Activated naive CD4-positive, alpha-beta T cell treated with Interleukin-2 at 50 U/mL for 16 hours (primary cell): ENCODE data around the gene RDX.
A peak's percentile ranks its signal among the peaks of the same experiment; 100 is the strongest.
"Not testable (repeated sequence)": the region's sequence is repeated elsewhere in the genome, so short reads cannot be mapped to it uniquely, and the experiment has no call there.

ENCODE experiments used
- DNase-seq: peaks from one replicate; pipeline ENCODE4 v3.0.0-alpha.2; 2020

The RDX gene

DNA sequence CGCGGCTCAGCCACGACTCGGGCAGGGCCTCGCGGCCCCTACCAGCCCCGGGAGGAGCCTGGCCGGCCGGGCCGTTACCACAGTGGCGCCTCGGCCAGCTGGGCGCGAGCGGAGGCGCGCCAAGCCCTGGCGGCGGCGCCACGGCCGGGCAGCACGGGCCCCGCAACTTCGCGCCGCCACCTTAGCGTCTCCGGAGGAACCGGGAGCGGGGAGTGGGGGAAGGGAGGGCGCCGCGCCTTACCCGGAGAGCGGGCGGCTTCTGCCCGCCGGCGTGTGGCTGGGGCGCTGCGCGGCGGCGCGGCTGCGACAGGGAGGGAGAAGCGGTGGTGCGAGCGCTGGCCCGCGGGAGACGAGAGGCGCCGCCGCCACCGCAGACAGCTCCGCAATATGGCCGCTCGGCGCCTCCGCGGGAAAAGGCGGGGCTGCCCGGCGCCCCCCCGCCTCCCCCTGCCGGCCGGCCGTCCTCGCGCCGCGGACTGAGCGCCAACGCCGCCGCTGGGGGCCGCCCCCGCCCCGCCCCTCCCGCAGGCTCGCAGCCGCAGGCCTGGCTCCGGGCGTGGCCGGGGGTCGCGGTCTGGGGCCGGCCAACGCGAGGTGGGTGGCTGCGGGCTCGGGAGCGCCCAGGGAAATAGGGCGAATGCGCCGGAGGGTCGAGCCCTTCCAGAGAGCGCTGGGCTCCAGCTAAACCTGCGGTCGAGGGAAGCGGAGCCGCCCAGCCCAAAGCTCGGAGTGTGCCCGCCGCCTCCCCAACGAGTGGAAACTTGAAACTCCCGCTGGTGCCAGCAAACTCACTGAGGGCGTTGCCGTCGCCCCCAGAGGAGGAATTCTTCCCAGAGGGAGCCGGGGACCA, at the start of gene RDX:
Gene RDX, minus strand, starts transcription at position 389 of the 850 bp plus-strand sequence. CDS start 16,922 bp downstream, outside the sequence.
- DNase-seq: peak; percentile 64

DNA sequence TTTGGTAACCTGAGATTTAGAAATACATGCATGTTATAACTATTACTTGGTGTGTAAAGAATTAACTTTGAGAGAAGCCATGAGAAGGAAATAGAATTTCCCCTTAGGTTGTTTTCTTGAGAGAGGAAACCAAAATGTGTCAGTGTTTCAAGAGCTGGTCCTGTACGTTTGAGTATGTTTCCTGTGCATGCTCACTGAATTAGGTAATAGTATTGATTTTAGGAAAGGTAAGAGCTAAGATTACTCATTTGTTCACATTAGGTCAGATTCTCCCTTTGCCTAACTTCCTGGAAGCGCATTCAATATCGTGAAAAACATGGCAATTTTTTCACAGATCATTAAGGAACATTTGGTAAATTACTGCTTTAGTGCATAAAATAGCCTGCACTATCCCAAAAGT, 49.3 kb upstream of the RDX start:
- no peak for DNase-seq

GRCh38 chr11:110340436-110340835, 44.0 kb upstream of the RDX start:
- DNase-seq: no peak

GRCh38 chr11:110339456-110340250, 43.2 kb upstream of the RDX start:
- DNase-seq: no peak

- DNase-seq: no peak
These were observed 42.3 kb upstream of the RDX start for GRCh38 chr11:110338684-110339083.

GRCh38 chr11:110337570-110338193, 41.3 kb upstream of the RDX start:
- DNase-seq: peak; percentile 62

GRCh38 chr11:110336054-110336453, 39.6 kb upstream of the RDX start:
- DNase-seq: no peak

DNA sequence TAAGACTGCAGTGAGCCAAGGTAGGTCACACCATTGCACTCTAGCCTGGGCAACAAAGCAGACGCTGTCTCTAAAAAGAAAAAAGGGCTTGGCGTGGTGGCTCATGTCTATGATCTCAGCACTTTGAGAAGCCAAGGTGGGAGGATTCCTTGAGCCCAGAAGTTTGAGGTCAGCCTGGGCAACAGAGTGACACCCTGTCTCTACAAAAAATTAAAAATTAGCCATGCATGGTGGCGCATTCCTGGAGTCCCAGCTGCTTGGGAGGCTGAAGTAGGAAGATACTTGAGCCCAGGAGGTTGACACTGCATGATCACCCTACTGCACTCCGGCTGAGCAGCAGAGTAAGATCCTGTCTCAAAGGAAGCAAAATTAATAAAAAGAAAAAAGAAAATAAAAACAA, 38.9 kb upstream of the RDX start:
- no peak for DNase-seq

- no peak for DNase-seq
These were observed 35.2 kb upstream of the RDX start for GRCh38 chr11:110331626-110332025.

GRCh38 chr11:110329445-110329844, 33.0 kb upstream of the RDX start:
- no peak for DNase-seq

- no peak for DNase-seq
These were observed 31.1 kb upstream of the RDX start for GRCh38 chr11:110327508-110327907.

DNA sequence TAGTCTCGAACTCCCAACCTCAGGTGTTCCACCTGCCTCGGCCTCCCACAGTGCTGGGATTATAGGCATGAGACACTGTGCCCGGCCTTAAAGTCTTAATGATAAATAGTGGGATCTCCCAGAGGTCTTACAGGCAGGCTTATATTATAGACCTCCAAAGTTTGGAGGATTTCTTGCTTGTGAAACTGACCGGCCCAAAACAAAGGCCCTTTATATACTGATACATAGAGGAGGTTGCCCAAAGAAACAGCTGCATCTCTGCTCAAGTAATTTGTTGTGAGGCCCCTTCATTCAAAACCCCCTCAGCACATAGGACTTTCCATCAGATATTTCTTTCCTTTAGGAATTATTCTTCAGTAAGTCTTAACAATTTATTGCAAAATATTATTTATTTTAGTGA, 27.4 kb upstream of the RDX start:
- no peak for DNase-seq

DNA sequence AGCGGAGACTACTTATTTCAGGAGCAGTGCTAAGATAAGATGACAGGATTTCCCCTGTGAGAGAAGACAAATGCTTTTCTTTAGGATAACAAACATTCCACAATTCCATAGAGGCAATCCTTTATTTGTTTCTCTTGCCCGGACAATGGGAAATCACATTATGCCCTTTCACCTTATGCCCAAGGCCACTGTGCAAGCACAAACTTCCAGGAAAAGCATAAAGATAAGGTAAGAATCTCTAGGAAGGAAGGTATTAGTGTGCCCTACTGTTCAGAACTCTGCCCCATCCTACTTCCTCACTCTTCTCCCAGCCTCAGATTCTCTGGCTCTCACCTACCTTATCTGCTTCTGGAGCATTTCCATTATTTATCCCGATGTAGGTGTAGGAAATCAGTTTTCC, 23.1 kb upstream of the RDX start:
- no peak for DNase-seq

GRCh38 chr11:110318638-110319404, 22.4 kb upstream of the RDX start:
- no peak for DNase-seq

GRCh38 chr11:110317516-110317932, 21.1 kb upstream of the RDX start:
- DNase-seq: no peak

DNA sequence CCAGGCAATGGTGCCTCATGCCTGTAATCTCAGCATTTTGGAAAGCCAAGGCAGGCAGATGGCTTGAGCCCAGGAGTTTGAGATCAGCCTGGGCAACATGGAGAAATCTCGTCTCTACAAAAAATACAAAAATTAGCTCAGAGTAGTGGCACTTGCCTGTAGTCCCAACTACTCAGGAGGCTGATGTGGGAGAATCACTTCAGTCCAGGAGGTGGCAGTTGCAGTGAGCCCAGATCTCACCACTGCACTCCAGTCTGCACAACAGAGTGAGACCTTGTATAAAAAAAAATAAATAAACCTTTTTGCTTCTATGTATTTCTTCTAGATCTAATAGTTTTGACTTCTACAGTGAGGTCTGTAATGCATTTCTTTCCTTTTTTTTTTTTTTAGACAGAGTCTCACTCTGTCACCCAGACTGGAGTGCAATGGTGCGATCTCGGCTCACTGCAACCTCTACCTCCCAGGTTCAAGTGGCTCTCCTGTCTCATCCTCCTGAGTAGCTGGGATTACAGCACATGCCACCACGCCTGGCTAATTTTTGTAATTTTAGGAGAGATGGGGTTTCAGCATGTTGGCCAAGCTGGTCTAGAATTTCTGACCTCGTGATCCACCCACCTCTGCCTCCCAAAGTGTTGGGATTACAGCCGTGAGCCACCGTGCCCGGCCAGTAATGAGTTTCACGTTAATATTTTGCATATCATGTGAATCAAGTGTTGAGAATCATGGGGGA, 18.1 kb upstream of the RDX start:
- no peak for DNase-seq

DNA sequence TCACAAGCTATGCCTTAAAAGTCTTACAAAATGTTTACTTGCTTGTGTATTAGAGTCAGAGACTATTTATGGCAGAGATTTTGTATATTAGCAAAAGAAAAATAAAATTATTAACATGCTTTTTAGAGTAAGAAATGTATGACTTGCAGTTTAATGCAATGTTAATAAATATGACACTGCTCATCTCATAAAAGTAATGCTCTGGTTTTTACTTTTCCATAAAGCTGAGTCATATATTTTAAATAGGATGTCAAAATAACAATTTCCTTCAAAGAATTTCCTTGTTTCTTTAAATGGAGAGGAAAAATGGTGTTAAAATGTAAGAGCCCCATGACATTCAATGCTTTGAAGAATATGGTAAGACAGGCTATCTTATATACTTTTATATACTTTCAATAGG, 16.3 kb upstream of the RDX start:
- no peak for DNase-seq

DNA sequence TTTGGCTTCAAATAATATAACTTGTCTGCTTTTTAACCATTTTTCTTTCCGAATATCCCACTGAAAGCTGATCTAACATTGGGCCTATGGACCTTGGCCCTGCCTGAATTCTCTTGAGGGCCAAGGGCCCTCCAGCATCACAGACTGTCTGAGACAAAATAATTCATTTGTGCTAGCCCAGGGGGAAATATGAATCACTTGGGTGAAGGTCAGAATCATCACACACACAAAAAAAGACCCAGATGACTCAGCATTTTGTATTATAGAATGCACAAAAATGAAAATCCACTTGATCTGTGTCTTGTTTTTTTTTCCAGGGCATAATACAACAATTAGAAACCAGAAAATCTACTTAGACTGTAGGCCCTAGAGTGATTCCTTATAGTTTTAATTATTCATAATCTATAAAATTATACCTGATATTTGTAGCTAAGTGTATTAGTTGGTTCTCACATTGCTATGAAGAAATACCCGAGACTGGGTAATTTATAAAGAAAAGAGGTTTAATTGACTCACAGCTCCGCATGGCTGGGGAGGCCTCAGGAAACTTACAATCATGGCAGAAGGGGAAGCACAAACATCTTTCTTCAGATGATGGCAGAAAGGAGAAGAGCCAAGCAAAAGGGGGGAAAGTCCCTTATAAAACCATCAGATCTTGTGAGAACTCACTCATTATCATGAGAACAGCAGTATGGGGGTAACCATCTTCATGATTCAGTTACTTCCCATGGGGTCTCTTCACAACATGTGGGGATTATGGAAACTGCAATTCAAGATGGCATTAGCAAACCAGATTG, 15.6 kb upstream of the RDX start:
- DNase-seq: no peak

GRCh38 chr11:110308071-110308470, 11.7 kb upstream of the RDX start:
- no peak for DNase-seq

GRCh38 chr11:110306019-110306388, 9.6 kb upstream of the RDX start:
- not testable (repeated sequence) for DNase-seq
